ENCODE data around the gene RECQL5. TPM values are rescaled to one million over a fixed set of nuclear protein-coding genes. Genes with fewer than 3 reads are reported as not detected.

The RECQL5 gene
- total RNA-seq, 1 donor from 2014 or later = 44.7 TPM

- Mint-ChIP-seq H3K4me3 (ENCODE audit: unreplicated experiment) (peak overlapping the region; percentile 65), H3K36me3 (ENCODE audit: unreplicated experiment) (peaks cover 24% of the 10 kb centered on the region), H3K27ac (ENCODE audit: unreplicated experiment) (peak overlapping the region; percentile 64), H3K27me3 (ENCODE audit: unreplicated experiment) (no peaks in the 10 kb centered on the region), H3K9me3 (ENCODE audit: unreplicated experiment) (no peaks in the 10 kb centered on the region), H3K4me1 (ENCODE audit: unreplicated experiment) (peaks cover 17% of the 10 kb centered on the region)
- TF ChIP-seq, protein P1, sequence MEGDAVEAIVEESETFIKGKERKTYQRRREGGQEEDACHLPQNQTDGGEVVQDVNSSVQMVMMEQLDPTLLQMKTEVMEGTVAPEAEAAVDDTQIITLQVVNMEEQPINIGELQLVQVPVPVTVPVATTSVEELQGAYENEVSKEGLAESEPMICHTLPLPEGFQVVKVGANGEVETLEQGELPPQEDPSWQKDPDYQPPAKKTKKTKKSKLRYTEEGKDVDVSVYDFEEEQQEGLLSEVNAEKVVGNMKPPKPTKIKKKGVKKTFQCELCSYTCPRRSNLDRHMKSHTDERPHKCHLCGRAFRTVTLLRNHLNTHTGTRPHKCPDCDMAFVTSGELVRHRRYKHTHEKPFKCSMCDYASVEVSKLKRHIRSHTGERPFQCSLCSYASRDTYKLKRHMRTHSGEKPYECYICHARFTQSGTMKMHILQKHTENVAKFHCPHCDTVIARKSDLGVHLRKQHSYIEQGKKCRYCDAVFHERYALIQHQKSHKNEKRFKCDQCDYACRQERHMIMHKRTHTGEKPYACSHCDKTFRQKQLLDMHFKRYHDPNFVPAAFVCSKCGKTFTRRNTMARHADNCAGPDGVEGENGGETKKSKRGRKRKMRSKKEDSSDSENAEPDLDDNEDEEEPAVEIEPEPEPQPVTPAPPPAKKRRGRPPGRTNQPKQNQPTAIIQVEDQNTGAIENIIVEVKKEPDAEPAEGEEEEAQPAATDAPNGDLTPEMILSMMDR (IDR thresholded peaks at IDR 0.05) = no peak
- no peak for DNase-seq (ENCODE audit: extremely low spot score, unreplicated experiment)
These were observed 973 bp downstream of the RECQL5 start for GRCh38 chr17:75665981-75666380.

DNA sequence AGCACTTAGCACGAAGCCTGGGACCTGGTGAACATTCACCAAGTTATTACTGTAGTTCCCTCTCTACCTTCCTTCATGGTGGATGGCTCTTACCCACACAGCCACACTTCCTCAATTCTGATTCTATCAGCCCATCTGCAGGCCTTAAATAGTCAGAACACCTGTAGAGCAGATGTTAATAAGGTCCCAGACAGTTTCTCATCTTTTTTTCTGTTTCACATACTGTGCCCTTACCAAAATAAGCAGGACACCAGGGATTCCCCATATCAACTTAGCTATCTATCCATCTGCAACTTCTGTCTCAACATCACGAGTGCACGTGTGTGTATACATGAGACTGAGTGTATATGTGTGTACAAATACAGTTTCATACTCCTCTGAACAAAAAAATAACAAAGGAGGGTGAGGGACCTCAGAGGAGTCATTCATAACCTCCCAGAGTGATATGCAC, 2.8 kb downstream of the RECQL5 start:
- H3K4me1 Mint-ChIP-seq (ENCODE audit: unreplicated experiment) = peaks cover 17% of the 10 kb centered on the region
- H3K4me3 Mint-ChIP-seq (ENCODE audit: unreplicated experiment) = no peak overlapping the region
- no peaks in the 10 kb centered on the region for H3K9me3 Mint-ChIP-seq (ENCODE audit: unreplicated experiment)
- H3K36me3 Mint-ChIP-seq (ENCODE audit: unreplicated experiment) = peaks cover 19% of the 10 kb centered on the region
- H3K27me3 Mint-ChIP-seq (ENCODE audit: unreplicated experiment) = no peaks in the 10 kb centered on the region
- DNase-seq (ENCODE audit: extremely low spot score, unreplicated experiment) = no peak
- TF ChIP-seq, protein P1 (IDR thresholded peaks at IDR 0.05) = no peak
- H3K27ac Mint-ChIP-seq (ENCODE audit: unreplicated experiment) = no peak overlapping the region

DNA sequence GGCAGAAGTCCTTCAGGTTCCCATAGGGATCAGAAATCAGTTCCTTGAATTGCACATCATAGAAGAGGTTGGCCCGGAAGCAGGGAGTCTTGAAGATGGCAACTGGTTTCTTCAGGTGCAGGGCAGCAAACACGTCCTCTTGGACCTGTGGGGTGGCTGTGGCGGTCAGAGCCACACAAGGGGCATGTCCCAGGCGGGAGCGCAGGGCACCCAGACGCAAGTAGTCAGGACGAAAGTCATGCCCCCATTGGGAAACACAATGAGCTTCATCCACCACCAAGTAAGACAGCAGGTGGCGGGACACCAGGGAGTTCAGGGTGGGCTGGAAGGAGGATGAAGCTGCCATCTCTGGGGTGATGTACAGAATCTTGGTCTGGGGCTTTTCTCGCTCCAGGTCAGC, 4.4 kb downstream of the RECQL5 start:
- no peak overlapping the region for H3K4me3 Mint-ChIP-seq (ENCODE audit: unreplicated experiment)
- peaks cover 11% of the 10 kb centered on the region for H3K36me3 Mint-ChIP-seq (ENCODE audit: unreplicated experiment)
- H3K4me1 Mint-ChIP-seq (ENCODE audit: unreplicated experiment) = peaks cover 9% of the 10 kb centered on the region

DNA sequence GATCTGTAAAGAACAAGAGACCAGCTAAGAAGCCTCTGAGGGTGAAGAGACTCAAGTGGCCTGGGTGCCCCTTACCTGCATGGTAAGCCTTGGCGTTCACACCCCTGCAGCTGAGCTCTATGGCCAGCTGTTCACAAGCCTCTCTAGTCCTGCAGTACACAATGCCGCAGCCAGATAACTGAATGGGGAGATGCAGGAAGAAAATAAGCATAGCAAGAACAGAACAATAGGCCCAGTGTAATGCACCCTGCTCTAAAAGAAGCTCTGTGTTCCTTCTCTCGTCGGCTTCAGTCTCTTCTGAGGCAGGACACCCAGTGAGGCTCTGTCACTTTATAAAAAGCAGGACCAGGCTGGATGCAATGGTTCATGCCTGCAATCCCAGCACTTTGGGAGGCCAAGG, 5.4 kb downstream of the RECQL5 start:
- Mint-ChIP-seq H3K4me1 (ENCODE audit: unreplicated experiment) (peaks cover 9% of the 10 kb centered on the region), H3K9me3 (ENCODE audit: unreplicated experiment) (no peaks in the 10 kb centered on the region), H3K36me3 (ENCODE audit: unreplicated experiment) (peaks cover 11% of the 10 kb centered on the region), H3K27me3 (ENCODE audit: unreplicated experiment) (no peaks in the 10 kb centered on the region), H3K4me3 (ENCODE audit: unreplicated experiment) (no peak overlapping the region), H3K27ac (ENCODE audit: unreplicated experiment) (no peak overlapping the region)
- DNase-seq (ENCODE audit: extremely low spot score, unreplicated experiment) = no peak
- TF ChIP-seq, protein P1 (IDR thresholded peaks at IDR 0.05) = no peak

More for the DNA sequence above, 4.4 kb downstream of the RECQL5 start:
- no peaks in the 10 kb centered on the region for H3K27me3 Mint-ChIP-seq (ENCODE audit: unreplicated experiment)
- H3K27ac Mint-ChIP-seq (ENCODE audit: unreplicated experiment) = no peak overlapping the region
- TF ChIP-seq, protein P1 (IDR thresholded peaks at IDR 0.05) = no peak
- no peaks in the 10 kb centered on the region for H3K9me3 Mint-ChIP-seq (ENCODE audit: unreplicated experiment)
- DNase-seq (ENCODE audit: extremely low spot score, unreplicated experiment) = no peak

DNA sequence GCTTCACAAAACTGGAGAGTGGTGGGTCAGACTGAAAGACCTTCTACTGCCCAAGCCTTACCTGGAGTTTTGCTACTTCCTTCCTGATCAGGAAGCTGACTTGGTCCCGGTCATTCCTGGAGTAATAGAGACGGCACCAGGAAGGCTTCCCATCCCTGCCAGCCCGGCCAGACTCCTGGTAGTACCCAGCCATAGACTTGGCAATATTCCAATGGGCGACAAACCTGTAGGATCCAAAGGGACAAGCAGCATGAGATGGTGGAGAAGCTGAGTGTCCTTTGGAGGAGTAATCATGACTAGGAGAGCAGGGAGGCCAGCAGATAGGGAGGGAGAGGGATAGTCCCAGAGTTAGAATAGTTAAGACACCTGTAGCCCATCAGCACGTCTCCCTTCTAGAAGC, 8.7 kb downstream of the RECQL5 start:
- H3K9me3 Mint-ChIP-seq (ENCODE audit: unreplicated experiment) = no peaks in the 10 kb centered on the region
- H3K4me1 Mint-ChIP-seq (ENCODE audit: unreplicated experiment) = no peaks in the 10 kb centered on the region

More for the DNA sequence above, 8.7 kb downstream of the RECQL5 start:
- no peak overlapping the region for H3K4me3 Mint-ChIP-seq (ENCODE audit: unreplicated experiment)
- no peak for DNase-seq (ENCODE audit: extremely low spot score, unreplicated experiment)
- TF ChIP-seq, protein P1 (IDR thresholded peaks at IDR 0.05) = no peak
- H3K27me3 Mint-ChIP-seq (ENCODE audit: unreplicated experiment) = no peaks in the 10 kb centered on the region
- peaks cover 8% of the 10 kb centered on the region for H3K36me3 Mint-ChIP-seq (ENCODE audit: unreplicated experiment)
- no peak overlapping the region for H3K27ac Mint-ChIP-seq (ENCODE audit: unreplicated experiment)
